Type B pancreatic cell (in vitro differentiated cells): ENCODE measurements around the gene PDLIM5. TPM values are rescaled to one million over a fixed set of nuclear protein-coding genes. Genes with fewer than 3 reads are reported as not detected.

Experiments
- DNase-seq: peaks from one replicate; pipeline ENCODE4 v3.0.0; 2021; ENCODE audit warnings: mixed read lengths; ENCODE audit not compliant: unreplicated experiment; ENCODE audit errors: extremely low spot score
- H3K27ac Mint-ChIP-seq: 2 replicates; pipeline ENCODE4 v1.8.0; 2021; ENCODE audit warnings: mild to moderate bottlenecking, mixed read lengths
- H3K27me3 Mint-ChIP-seq: 2 replicates; pipeline ENCODE4 v1.8.0; 2021; ENCODE audit warnings: mixed read lengths
- H3K36me3 Mint-ChIP-seq: 2 replicates; pipeline ENCODE4 v1.8.0; 2021; ENCODE audit warnings: mixed read lengths
- H3K4me1 Mint-ChIP-seq: one replicate; pipeline ENCODE4 v1.8.0; 2021; ENCODE audit warnings: mixed read lengths; ENCODE audit not compliant: unreplicated experiment
- H3K4me3 Mint-ChIP-seq: 2 replicates; pipeline ENCODE4 v1.8.0; 2021; ENCODE audit warnings: mild to moderate bottlenecking, mixed read lengths
- H3K9me3 Mint-ChIP-seq: 2 replicates; pipeline ENCODE4 v1.8.0; 2021; ENCODE audit warnings: mixed read lengths
- CTCF ChIP-seq: fragments of 200-600 bp; sonication (generic); conservative IDR thresholded peaks from 2 replicates; pipeline ENCODE4 v1.5.0; 2021; ENCODE audit warnings: antibody characterized with exemption, mild to moderate bottlenecking
- total RNA-seq: library from RNA; stranded (reverse); gene quantifications from 2 replicates; pipeline ENCODE4 v1.2.1, GENCODE V29; 2021; ENCODE audit warnings: low replicate concordance

Gene PDLIM5
- total RNA-seq, 1 donor from 2014 or later = 76.7 TPM

DNA sequence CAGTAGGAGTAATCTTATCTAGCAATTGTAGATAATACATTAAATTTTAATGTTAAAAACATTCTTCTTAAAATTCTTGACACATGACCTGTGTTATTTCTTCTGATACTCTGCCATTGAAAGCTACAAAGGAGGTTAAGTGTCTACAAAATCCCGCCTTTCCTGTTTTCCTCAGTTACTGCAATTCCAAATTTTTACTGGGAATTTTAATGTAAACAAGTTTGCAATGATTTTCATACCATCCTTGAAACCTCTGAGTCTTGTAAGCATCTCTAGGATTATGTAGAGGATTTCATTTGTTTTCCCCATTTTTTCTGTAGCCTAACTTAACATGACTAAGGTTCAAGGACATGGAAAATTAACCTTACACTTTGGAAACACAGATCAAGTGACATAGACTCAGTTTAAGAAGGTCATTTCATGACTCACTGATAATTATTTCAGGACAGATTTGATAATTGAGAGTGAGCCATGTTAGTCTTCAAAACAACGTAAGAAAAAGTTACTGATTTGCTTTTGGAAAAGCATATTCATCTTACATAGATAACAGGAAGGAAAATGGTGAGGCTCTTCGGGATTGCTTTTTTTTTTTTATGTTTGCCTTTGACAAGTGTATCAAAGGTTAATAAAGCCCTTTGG is 39.6 kb upstream of the PDLIM5 start:
- Mint-ChIP-seq H3K4me1 (peaks cover 19% of the 10 kb centered on the region), H3K4me3 (peak overlapping the region; percentile 34)

GRCh38 chr4:94412658-94413038 is 39.1 kb upstream of the PDLIM5 start:
- Mint-ChIP-seq H3K4me3 (peak overlapping the region; percentile 34), H3K27ac (no peak overlapping the region), H3K27me3 (peaks cover 24% of the 10 kb centered on the region), H3K36me3 (no peaks in the 10 kb centered on the region), H3K9me3 (no peaks in the 10 kb centered on the region), H3K4me1 (peaks cover 19% of the 10 kb centered on the region)
- no peak for TF ChIP-seq CTCF
- DNase-seq = no peak

More for the DNA sequence above, 39.6 kb upstream of the PDLIM5 start:
- no peak overlapping the region for H3K27ac Mint-ChIP-seq
- H3K27me3 Mint-ChIP-seq = peaks cover 24% of the 10 kb centered on the region
- DNase-seq = no peak
- no peaks in the 10 kb centered on the region for H3K9me3 Mint-ChIP-seq
- no peak for TF ChIP-seq CTCF
- no peaks in the 10 kb centered on the region for H3K36me3 Mint-ChIP-seq

DNA sequence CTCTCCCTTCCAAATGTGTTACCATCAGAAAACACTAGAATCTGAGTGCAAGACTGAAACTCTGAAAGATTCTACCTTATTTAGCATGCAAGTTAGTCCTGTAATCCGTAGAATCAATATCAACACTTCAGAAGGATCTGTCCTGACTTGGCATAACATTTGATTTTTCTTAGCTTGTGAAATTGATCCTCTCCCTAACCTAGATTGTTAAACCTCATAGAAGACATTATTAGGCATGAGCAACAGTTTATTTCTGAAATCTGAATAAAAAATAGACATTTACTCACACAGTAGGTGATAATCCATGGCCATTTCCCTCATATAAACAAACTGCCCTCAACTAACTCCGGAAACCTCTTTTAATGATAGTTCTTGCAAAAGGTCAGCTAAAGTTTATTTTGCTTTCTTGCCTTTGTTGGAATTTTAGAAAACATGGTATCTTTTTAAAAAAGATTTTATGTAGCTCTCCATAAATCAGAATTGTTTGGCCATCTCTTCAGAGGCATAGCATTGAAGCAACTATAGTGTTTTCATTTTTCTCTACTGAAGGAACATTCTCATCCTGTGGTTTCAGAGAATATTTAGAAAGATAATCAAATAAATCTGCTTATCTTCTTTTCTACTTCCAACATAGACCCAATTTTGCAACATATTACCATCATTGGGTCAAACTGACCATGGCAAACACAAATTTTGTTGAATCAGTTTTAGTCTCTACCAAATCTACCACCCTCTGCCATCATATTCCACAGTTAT is 38.5 kb upstream of the PDLIM5 start:
- DNase-seq = no peak
- peaks cover 20% of the 10 kb centered on the region for H3K27me3 Mint-ChIP-seq
- peak overlapping the region; percentile 18 for H3K4me3 Mint-ChIP-seq
- no peak for TF ChIP-seq CTCF
- H3K9me3 Mint-ChIP-seq = no peaks in the 10 kb centered on the region
- H3K4me1 Mint-ChIP-seq = peaks cover 19% of the 10 kb centered on the region
- no peak overlapping the region for H3K27ac Mint-ChIP-seq
- no peaks in the 10 kb centered on the region for H3K36me3 Mint-ChIP-seq

- Mint-ChIP-seq H3K4me3 (no peak overlapping the region), H3K27me3 (peaks cover 20% of the 10 kb centered on the region), H3K4me1 (peaks cover 19% of the 10 kb centered on the region), H3K9me3 (no peaks in the 10 kb centered on the region), H3K27ac (no peak overlapping the region), H3K36me3 (no peaks in the 10 kb centered on the region)
- no peak for DNase-seq
- no peak for TF ChIP-seq CTCF
These were observed 36.8 kb upstream of the PDLIM5 start for GRCh38 chr4:94414907-94415306.

DNA sequence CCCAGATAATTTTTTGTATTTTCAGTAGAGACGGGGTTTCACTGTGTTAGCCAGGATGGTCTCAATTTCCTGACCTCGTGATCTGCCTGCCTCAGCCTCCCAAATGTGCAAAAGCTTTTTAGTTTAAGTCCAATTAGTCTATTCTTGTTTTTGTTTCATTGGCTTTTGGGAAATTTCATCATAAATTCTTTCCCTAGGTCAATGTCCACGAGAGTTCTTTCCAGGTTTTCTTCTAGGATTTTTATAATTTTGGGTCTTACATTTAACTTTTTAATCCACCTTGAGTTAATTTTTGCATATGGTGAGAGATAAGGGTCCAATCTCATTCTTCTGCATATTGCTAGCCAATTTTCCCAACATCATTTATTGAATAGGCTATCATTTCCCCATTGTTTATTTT is 36.3 kb upstream of the PDLIM5 start:
- no peak for DNase-seq
- H3K36me3 Mint-ChIP-seq = no peaks in the 10 kb centered on the region
- TF ChIP-seq CTCF = no peak
- H3K9me3 Mint-ChIP-seq = no peaks in the 10 kb centered on the region
- no peak overlapping the region for H3K27ac Mint-ChIP-seq
- peaks cover 19% of the 10 kb centered on the region for H3K4me1 Mint-ChIP-seq
- no peak overlapping the region for H3K4me3 Mint-ChIP-seq
- H3K27me3 Mint-ChIP-seq = peaks cover 23% of the 10 kb centered on the region
